ENCODE measurements around the gene MACO1.

GRCh38 chr1:25532970-25533369 lies 102.3 kb downstream of the MACO1 start:
- no peak for TF ChIP-seq POLR2A (IDR thresholded peaks at IDR 0.05)
- TF ChIP-seq, protein P1, sequence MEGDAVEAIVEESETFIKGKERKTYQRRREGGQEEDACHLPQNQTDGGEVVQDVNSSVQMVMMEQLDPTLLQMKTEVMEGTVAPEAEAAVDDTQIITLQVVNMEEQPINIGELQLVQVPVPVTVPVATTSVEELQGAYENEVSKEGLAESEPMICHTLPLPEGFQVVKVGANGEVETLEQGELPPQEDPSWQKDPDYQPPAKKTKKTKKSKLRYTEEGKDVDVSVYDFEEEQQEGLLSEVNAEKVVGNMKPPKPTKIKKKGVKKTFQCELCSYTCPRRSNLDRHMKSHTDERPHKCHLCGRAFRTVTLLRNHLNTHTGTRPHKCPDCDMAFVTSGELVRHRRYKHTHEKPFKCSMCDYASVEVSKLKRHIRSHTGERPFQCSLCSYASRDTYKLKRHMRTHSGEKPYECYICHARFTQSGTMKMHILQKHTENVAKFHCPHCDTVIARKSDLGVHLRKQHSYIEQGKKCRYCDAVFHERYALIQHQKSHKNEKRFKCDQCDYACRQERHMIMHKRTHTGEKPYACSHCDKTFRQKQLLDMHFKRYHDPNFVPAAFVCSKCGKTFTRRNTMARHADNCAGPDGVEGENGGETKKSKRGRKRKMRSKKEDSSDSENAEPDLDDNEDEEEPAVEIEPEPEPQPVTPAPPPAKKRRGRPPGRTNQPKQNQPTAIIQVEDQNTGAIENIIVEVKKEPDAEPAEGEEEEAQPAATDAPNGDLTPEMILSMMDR (IDR thresholded peaks at IDR 0.05), result no peak

Data from thyroid gland (tissue), 4 donors.